Measurements from ENCODE around the gene DEGS1. TPM values are rescaled to one million over a fixed set of nuclear protein-coding genes. Genes with fewer than 3 reads are reported as not detected.

The DEGS1 gene
- polyA plus RNA-seq, 4 donors: 59.3 to 82.2 (median 69.5) TPM

Other genes with a start within 250 kb of the DEGS1 start
- gene FBXO28, start 69.1 kb upstream of the DEGS1 start, polyA plus RNA-seq (ENCODE audit: insufficient read length in 4 of 4): 10 to 100 TPM; 31.4 to 37.0 (median 35.6) TPM
- 10 to 100 TPM; 33.6 to 44.7 (median 42.1) TPM for gene NVL, start 146.9 kb downstream of the DEGS1 start, polyA plus RNA-seq (ENCODE audit: insufficient read length in 4 of 4)
- 10 to 100 TPM; 50.9 to 55.8 (median 53.4) TPM for gene CNIH4, start 173.6 kb downstream of the DEGS1 start, polyA plus RNA-seq (ENCODE audit: insufficient read length in 4 of 4)